K562 (cell line): ENCODE measurements around the gene TRMT2A.

ENCODE experiments used
- CTCF ChIP-seq, 3 experiments: IDR thresholded peaks in 2 of 3; conservative IDR thresholded peaks in 1 of 3; 2 replicates each; pipeline ENCODE4 v1.5.1; 2011 to 2012; ENCODE audit warnings: low read length in 3 of 3, mild to moderate bottlenecking in 3 of 3, control low read depth in 2 of 3, improper control_type of control experiment in 1 of 3, inconsistent platforms in 1 of 3, low read depth in 1 of 3, mixed read lengths in 1 of 3, moderate library complexity in 1 of 3; ENCODE audit not compliant: insufficient read depth in 2 of 3
- HNRNPLL ChIP-seq: fragments of 200-400 bp; formaldehyde crosslinking; IDR thresholded peaks from 2 replicates; pipeline ENCODE4 v1.6.1; 2017; ENCODE audit warnings: low read length, low read depth, mild to moderate bottlenecking; ENCODE audit not compliant: poor library complexity, severe bottlenecking
- KAT2B ChIP-seq: IDR thresholded peaks from one replicate; pipeline ENCODE4 v1.6.1; 2012; ENCODE audit warnings: low read depth, mild to moderate bottlenecking, control low read depth, inconsistent platforms, low read length, moderate library complexity
- MAX ChIP-seq: sonication (generic); formaldehyde crosslinking; IDR thresholded peaks from 2 replicates; pipeline ENCODE4 v1.9.0; 2022; ENCODE audit warnings: mild to moderate bottlenecking, missing genetic modification reagents
- PREB ChIP-seq: sonication (generic); formaldehyde crosslinking; IDR thresholded peaks from 2 replicates; pipeline ENCODE4 v1.8.1; 2023; ENCODE audit warnings: mild to moderate bottlenecking, missing genetic modification reagents
- TAF7 ChIP-seq: fragments of 450-650 bp; IDR thresholded peaks from 2 replicates; pipeline ENCODE4 v1.6.1; 2016; ENCODE audit warnings: missing genetic modification characterization, missing compliant biosample characterization
- TFAP4 ChIP-seq: sonication (generic); formaldehyde crosslinking; IDR thresholded peaks from 2 replicates; pipeline ENCODE4 v1.8.0; 2022; ENCODE audit warnings: missing genetic modification reagents, mild to moderate bottlenecking, moderate library complexity, borderline replicate concordance
- ZBTB43 ChIP-seq: sonication (generic); formaldehyde crosslinking; IDR thresholded peaks from 2 replicates; pipeline ENCODE4 v1.8.0; 2023; ENCODE audit warnings: mild to moderate bottlenecking, missing genetic modification reagents
- ZNF175 ChIP-seq: fragments of 200-800 bp; sonication (Bioruptor generic); IDR thresholded peaks from 2 replicates; pipeline ENCODE4 v1.6.1; 2016; ENCODE audit warnings: low read depth, mild to moderate bottlenecking, missing genetic modification characterization, missing compliant biosample characterization
- ZNF512 ChIP-seq: IDR thresholded peaks from 2 replicates; pipeline ENCODE4 v1.6.1; 2016; ENCODE audit warnings: missing genetic modification characterization, missing compliant biosample characterization

GRCh38 chr22:20166703-20167102, 49.7 kb upstream of the TRMT2A start:
- TF ChIP-seq ZNF175 (CRISPR knock-in tag) (no peak), ZBTB43 (no peak), ZNF512 (tag) (no peak), CTCF (IDR thresholded peaks at IDR 0.05 in 2 of 3, conservative IDR thresholded peaks at IDR 0.05 in 1 of 3; ENCODE audit: insufficient read depth in 2 of 3, low read depth in 1 of 3, low read length in 3 of 3) (no peak), KAT2B (no peak), TAF7 (tag) (no peak), HNRNPLL (no peak), PREB (no peak), MAX (no peak), TFAP4 (CRISPR knock-in tag) (no peak)
